ENCODE measurements around the gene ZNF48. TPM values are rescaled to one million over a fixed set of nuclear protein-coding genes. Genes with fewer than 3 reads are reported as not detected.

Gene ZNF48
- total and polyA plus RNA-seq, 2 donors (not counting 1 experiment from before 2014, with no cell fraction given), result 8.4 to 13.3 TPM

GRCh38 chr16:30416624-30417528, 21.7 kb downstream of the ZNF48 start:
- peak overlapping the region; percentile 12 for H3K27ac Mint-ChIP-seq
- WGBS (ENCODE audit: insufficient coverage), result 68% methylated on average over 15 of the region's 18 CpGs

More at GRCh38 chr16:30416624-30417528, 21.7 kb downstream of the ZNF48 start:
- H3K4me3 ChIP-seq (ENCODE audit: control extremely low read depth in 1 of 5, extremely low read depth in 1 of 5, insufficient read depth in 1 of 5, low read depth in 2 of 5, low read length in 4 of 5), result peak overlapping the region; percentile 33 to 75 (median 66)
- ATAC-seq (ENCODE audit: low read depth) (no peak), DNase-seq (no peak)
- peak overlapping the region; percentile 52 for H3K4me3 Mint-ChIP-seq
- intact Hi-C loops (cut with micrococcal nuclease), result loop anchor here (1.0 to 5.0 kb wide), 4 partner anchors 22 to 280 kb away; partner anchors contain the start of genes SRCAP, TBC1D10B, ZNF48 and ZNF768
- H3K9me3 ChIP-seq (ENCODE audit: control extremely low read depth in 1 of 3, control insufficient read depth in 2 of 3, insufficient read depth in 1 of 3, low read length in 2 of 3), result no peaks in the 10 kb centered on the region
- TF ChIP-seq EZH2 (IDR thresholded peaks at IDR 0.05; ENCODE audit: borderline replicate concordance, insufficient read depth, low read depth, low read length, poor library complexity, severe bottlenecking), result no peak
- TF ChIP-seq CTCF (IDR thresholded peaks at IDR 0.05), result no peak
- CTCF ChIA-PET, result interaction anchor here (0.9 to 5.3 kb wide), 13 partner anchors 8 to 325 kb away, joined by 3 to 43 read pairs (median 4); partner anchors contain the start of genes DCTPP1, TBX6, ZNF48 and ZNF747
- no peaks in the 10 kb centered on the region for H3K9me3 Mint-ChIP-seq (ENCODE audit: insufficient read depth)
- POLR2A ChIA-PET, result interaction anchor here (0.6 to 1.9 kb wide), 22 partner anchors 10 to 481 kb away, joined by 3 to 18 read pairs (median 4); partner anchors contain the start of genes CD2BP2, CORO1A, DCTPP1 and PRR14
- peaks cover under 1 to 10% of the 10 kb centered on the region in 2 experiments for H3K36me3 ChIP-seq (replicated peaks in 1 of 2; ENCODE audit: control extremely low read depth in 1 of 2, control insufficient read depth in 1 of 2, extremely low read depth in 1 of 2, insufficient read depth in 2 of 2, low read length in 1 of 2)
- no peaks in the 10 kb centered on the region for H3K27me3 ChIP-seq (replicated peaks in 1 of 4; ENCODE audit: control extremely low read depth in 1 of 4, control insufficient read depth in 3 of 4, insufficient read depth in 4 of 4, low read length in 3 of 4)
- peak overlapping the region; percentile 29 to 73 for H3K27ac ChIP-seq (ENCODE audit: low read length in 2 of 2)
- H3K79me2 ChIP-seq (ENCODE audit: control insufficient read depth, insufficient read depth, low read length), result peaks cover 13% of the 10 kb centered on the region
- H3K4me1 ChIP-seq (ENCODE audit: control insufficient read depth in 2 of 2, insufficient read depth in 2 of 2, low read length in 2 of 2), result peaks cover 5 to 12% of the 10 kb centered on the region in 2 donors
- peak overlapping the region; percentile 82 for H3K4me2 ChIP-seq (replicated peaks; ENCODE audit: low read depth, low read length, poor library complexity, severe bottlenecking)
- no peaks in the 10 kb centered on the region for H4K20me1 ChIP-seq (ENCODE audit: control insufficient read depth, insufficient read depth, low read length, poor library complexity, severe bottlenecking)
- H3K9ac ChIP-seq (ENCODE audit: low read length), result peak overlapping the region; percentile 70
- H2AFZ ChIP-seq (ENCODE audit: insufficient read depth, low read depth, low read length, poor library complexity, severe bottlenecking), result peak overlapping the region; percentile 84
- H3K4me1 Mint-ChIP-seq, result peaks cover 7% of the 10 kb centered on the region
- no peaks in the 10 kb centered on the region for H3K27me3 Mint-ChIP-seq
